Measurements from ENCODE around the gene SPON1.

SPON1 gene

DNA sequence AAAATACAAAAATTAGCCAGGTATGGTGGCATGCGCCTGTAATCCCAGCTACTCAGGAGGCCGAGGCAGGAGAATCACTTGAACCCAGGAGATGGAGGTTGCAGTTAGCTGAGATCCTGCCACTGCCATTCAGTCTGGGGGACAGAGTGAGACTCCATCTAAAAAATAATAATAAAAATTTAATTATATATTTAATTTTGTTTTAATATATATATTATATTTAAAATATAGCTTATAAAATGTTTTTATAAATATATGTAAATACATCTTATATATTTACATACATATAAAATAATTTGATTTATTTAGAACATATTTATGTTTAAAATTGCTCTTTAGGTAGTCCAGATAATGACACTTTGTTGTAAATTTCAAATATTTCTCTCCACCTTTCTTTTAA lies 82.9 kb downstream of the SPON1 start:
- ChIA-PET POLR2A (no interaction called here), CTCF (no interaction called here)
- TF ChIP-seq SP1 (IDR thresholded peaks at IDR 0.05) = no peak
- TF ChIP-seq ZNF384 (IDR thresholded peaks at IDR 0.05) = no peak
- no peak for TF ChIP-seq FOXK2 (IDR thresholded peaks at IDR 0.05)
- TF ChIP-seq L3MBTL2 (conservative IDR thresholded peaks at IDR 0.05) = no peak
- TF ChIP-seq, protein P1, sequence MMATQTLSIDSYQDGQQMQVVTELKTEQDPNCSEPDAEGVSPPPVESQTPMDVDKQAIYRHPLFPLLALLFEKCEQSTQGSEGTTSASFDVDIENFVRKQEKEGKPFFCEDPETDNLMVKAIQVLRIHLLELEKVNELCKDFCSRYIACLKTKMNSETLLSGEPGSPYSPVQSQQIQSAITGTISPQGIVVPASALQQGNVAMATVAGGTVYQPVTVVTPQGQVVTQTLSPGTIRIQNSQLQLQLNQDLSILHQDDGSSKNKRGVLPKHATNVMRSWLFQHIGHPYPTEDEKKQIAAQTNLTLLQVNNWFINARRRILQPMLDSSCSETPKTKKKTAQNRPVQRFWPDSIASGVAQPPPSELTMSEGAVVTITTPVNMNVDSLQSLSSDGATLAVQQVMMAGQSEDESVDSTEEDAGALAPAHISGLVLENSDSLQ (IDR thresholded peaks at IDR 0.05) = no peak
- TF ChIP-seq TARDBP (IDR thresholded peaks at IDR 0.05) = no peak
- no peak for TF ChIP-seq SUZ12 (IDR thresholded peaks at IDR 0.05)
- no peak for TF ChIP-seq ELF4 (IDR thresholded peaks at IDR 0.05)
- no peak for TF ChIP-seq BHLHE40 (IDR thresholded peaks at IDR 0.05; ENCODE audit: borderline replicate concordance)
- TF ChIP-seq FOXA1 (IDR thresholded peaks at IDR 0.05) = no peak
- TF ChIP-seq HDGF (IDR thresholded peaks at IDR 0.05; ENCODE audit: borderline replicate concordance) = no peak
- TF ChIP-seq ARNT (IDR thresholded peaks at IDR 0.05) = no peak
- no peak for TF ChIP-seq FOXM1 (IDR thresholded peaks at IDR 0.05; ENCODE audit: borderline replicate concordance)
- no peak for TF ChIP-seq NFRKB (IDR thresholded peaks at IDR 0.05)
- TF ChIP-seq LEF1 (IDR thresholded peaks at IDR 0.05; ENCODE audit: borderline replicate concordance) = no peak
- no peak for TF ChIP-seq CTBP1 (IDR thresholded peaks at IDR 0.05; ENCODE audit: borderline replicate concordance)
- no peak for DNase-seq (ENCODE audit: extremely low spot score)

DNA sequence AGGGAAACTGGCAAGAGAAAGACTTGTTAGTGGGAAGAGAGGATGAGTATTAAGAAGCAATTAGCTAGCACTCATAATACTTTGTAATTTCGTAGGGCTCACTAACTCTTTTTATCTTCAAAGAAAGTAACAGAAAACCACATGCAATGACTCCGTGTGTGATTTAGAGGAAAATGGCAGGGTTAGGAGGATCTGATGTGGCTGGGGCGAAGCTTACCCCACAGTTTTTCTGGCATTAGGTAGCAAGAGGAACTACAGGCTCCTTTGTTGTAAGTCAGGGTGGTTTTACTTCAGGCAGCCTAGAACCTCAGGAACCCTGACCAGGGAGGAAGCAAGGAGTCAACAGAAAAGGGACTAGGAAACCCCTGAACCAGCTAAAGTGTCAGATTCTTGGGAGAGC lies 89.7 kb downstream of the SPON1 start:
- ChIA-PET CTCF (no interaction called here), POLR2A (no interaction called here)
- no peak for DNase-seq (ENCODE audit: extremely low spot score)

DNA sequence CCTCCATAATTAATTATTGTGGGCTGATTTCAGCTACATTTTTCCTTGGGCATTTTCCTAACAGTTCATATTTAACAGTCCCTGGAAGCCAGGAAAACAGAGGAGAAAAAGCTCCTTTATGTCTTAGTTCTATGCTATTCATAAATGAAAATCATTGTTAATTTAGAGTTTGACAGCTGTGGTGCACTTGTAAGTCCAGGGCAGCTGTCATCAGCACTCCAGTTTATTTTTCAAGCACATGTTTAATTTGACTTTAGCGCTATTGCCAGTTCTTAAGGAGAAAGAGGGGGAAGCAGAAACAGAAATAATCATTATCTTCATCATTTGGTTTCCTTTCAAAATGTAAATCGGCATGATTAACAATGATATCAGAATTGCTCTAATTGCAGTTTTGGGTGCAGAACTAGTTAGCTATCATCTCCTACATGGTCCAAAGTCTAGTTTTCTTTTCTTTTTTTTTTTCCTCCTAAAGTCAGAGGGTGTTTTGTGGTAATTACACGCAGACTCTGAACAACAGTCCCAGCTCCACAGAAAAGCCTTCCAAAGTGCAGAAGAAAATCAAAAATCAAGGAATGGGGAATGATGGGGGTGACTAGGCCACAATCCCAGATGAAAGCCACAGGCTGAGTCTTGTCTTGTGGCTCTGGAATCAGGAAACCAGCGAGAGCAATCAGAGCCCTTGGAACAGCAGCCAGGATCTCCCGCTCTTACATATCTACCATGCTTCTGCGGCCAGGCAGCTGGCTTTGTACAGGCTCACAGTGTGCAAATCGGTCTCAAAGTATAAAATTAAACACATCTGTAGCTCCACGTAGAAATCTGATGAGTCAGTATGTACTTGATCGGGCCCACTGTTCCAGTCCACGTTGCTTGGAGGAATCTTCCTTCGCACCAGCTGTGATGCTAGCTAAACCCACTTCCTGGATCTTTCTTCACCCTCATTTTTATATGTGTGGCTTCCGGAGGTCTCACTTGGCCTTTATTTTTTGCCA lies 91.9 kb downstream of the SPON1 start:
- ChIA-PET CTCF (no interaction called here), POLR2A (no interaction called here)
- no peak for DNase-seq (ENCODE audit: extremely low spot score)
- no peak for TF ChIP-seq NFRKB (IDR thresholded peaks at IDR 0.05)
- TF ChIP-seq FOXM1 (IDR thresholded peaks at IDR 0.05; ENCODE audit: borderline replicate concordance) = no peak
- TF ChIP-seq, protein P1 (IDR thresholded peaks at IDR 0.05) = no peak
- TF ChIP-seq BHLHE40 (IDR thresholded peaks at IDR 0.05; ENCODE audit: borderline replicate concordance) = no peak
- no peak for TF ChIP-seq ZNF384 (IDR thresholded peaks at IDR 0.05)
- no peak for TF ChIP-seq TARDBP (IDR thresholded peaks at IDR 0.05)
- no peak for TF ChIP-seq L3MBTL2 (conservative IDR thresholded peaks at IDR 0.05)
- TF ChIP-seq CTBP1 (IDR thresholded peaks at IDR 0.05; ENCODE audit: borderline replicate concordance) = no peak
- no peak for TF ChIP-seq HDGF (IDR thresholded peaks at IDR 0.05; ENCODE audit: borderline replicate concordance)
- TF ChIP-seq LEF1 (IDR thresholded peaks at IDR 0.05; ENCODE audit: borderline replicate concordance) = no peak
- TF ChIP-seq ARNT (IDR thresholded peaks at IDR 0.05) = no peak
- TF ChIP-seq FOXK2 (IDR thresholded peaks at IDR 0.05) = no peak
- no peak for TF ChIP-seq SUZ12 (IDR thresholded peaks at IDR 0.05)
- no peak for TF ChIP-seq SP1 (IDR thresholded peaks at IDR 0.05)
- no peak for TF ChIP-seq FOXA1 (IDR thresholded peaks at IDR 0.05)
- no peak for TF ChIP-seq ELF4 (IDR thresholded peaks at IDR 0.05)

More for the DNA sequence above, 89.7 kb downstream of the SPON1 start:
- TF ChIP-seq ARNT (IDR thresholded peaks at IDR 0.05) (no peak), FOXM1 (IDR thresholded peaks at IDR 0.05; ENCODE audit: borderline replicate concordance) (no peak), SP1 (IDR thresholded peaks at IDR 0.05) (no peak), LEF1 (IDR thresholded peaks at IDR 0.05; ENCODE audit: borderline replicate concordance) (no peak), FOXK2 (IDR thresholded peaks at IDR 0.05) (no peak)
- TF ChIP-seq, protein P1 (IDR thresholded peaks at IDR 0.05) = no peak

DNA sequence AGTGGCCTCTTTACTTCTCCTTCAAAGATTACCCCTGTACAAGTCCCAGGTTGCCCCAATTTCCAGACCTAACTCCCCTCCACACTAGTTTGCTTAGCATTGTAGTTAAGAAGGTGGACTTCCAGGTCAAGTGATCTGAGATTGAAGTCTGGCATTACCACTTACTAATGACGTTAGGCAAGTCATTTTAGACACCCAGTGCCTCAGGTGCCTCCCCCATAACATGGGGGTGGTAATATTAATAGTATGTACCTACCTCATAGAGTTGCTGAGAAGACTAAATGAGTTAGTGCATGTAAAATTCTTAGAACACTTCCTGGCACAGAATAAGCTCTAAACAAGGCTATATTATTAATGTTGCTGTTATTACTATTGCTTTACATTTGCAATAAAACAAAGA lies 93.4 kb downstream of the SPON1 start:
- TF ChIP-seq FOXM1 (IDR thresholded peaks at IDR 0.05; ENCODE audit: borderline replicate concordance) = no peak
- no peak for TF ChIP-seq NFRKB (IDR thresholded peaks at IDR 0.05)
- TF ChIP-seq SP1 (IDR thresholded peaks at IDR 0.05) = no peak
- no peak for TF ChIP-seq L3MBTL2 (conservative IDR thresholded peaks at IDR 0.05)
- TF ChIP-seq, protein P1 (IDR thresholded peaks at IDR 0.05) = no peak
- no peak for TF ChIP-seq ELF4 (IDR thresholded peaks at IDR 0.05)
- TF ChIP-seq ARNT (IDR thresholded peaks at IDR 0.05) = no peak
- no peak for TF ChIP-seq FOXK2 (IDR thresholded peaks at IDR 0.05)
- no peak for TF ChIP-seq HDGF (IDR thresholded peaks at IDR 0.05; ENCODE audit: borderline replicate concordance)
- TF ChIP-seq LEF1 (IDR thresholded peaks at IDR 0.05; ENCODE audit: borderline replicate concordance) = no peak
- no peak for TF ChIP-seq TARDBP (IDR thresholded peaks at IDR 0.05)
- TF ChIP-seq CTBP1 (IDR thresholded peaks at IDR 0.05; ENCODE audit: borderline replicate concordance) = no peak
- no peak for TF ChIP-seq FOXA1 (IDR thresholded peaks at IDR 0.05)
- TF ChIP-seq SUZ12 (IDR thresholded peaks at IDR 0.05) = no peak
- DNase-seq (ENCODE audit: extremely low spot score) = no peak
- CTCF ChIA-PET = no interaction called here
- POLR2A ChIA-PET = no interaction called here

DNA sequence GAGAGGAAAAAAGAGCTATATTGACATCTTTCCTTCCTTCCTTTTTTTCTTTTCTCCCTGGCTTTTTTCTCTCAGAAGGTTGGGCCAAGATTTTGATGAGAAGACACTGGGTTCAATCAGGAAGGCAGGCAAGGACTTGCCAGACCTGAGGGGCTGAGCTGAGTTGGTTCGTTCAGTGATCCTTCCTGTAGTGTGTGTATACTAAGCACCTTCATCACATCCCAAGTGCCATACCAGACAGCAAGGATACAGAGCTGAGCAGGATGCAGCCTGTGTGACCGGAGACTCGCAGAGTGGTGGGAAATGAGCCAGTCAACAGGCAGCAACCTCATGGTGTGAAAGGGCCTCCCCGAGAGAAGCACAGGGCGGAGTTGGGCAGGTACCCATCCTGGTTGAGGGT lies 95.5 kb downstream of the SPON1 start:
- POLR2A ChIA-PET = no interaction called here
- TF ChIP-seq HDGF (IDR thresholded peaks at IDR 0.05; ENCODE audit: borderline replicate concordance) = no peak
- no peak for TF ChIP-seq CTBP1 (IDR thresholded peaks at IDR 0.05; ENCODE audit: borderline replicate concordance)
- no peak for TF ChIP-seq LEF1 (IDR thresholded peaks at IDR 0.05; ENCODE audit: borderline replicate concordance)
- TF ChIP-seq ARNT (IDR thresholded peaks at IDR 0.05) = no peak
- no peak for TF ChIP-seq L3MBTL2 (conservative IDR thresholded peaks at IDR 0.05)
- no peak for DNase-seq (ENCODE audit: extremely low spot score)
- CTCF ChIA-PET = no interaction called here
